GM21367 (cell line): ENCODE measurements around the gene TRIM7.
"Not testable (repeated sequence)": the region's sequence is repeated elsewhere in the genome, so short reads cannot be mapped to it uniquely, and the experiment has no call there.

Source experiments
- ATAC-seq: cut with Tn5 transposase; IDR thresholded peaks from one replicate; pipeline ENCODE4 v1.9.1; 2021; ENCODE audit not compliant: unreplicated experiment

Gene TRIM7

DNA sequence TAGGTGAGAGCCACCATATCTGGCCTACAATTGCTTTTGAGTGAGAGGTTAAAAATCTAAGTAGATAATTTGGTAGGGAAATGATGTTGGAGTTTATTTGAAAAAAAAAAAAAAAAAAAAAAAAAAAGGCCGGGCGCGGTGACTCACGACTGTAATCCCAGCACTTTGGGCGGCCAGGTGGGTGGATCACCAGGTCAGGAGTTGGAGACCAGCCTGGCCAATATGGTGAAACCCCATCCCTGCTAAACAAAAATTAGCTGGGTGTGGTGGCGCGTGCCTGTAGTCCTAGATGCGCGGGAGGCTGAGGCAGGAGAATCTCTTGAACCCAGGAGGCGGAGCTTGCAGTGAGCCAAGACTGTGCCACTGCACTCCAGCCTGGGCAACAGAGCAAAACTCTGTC is 9.3 kb upstream of the TRIM7 start:
- ATAC-seq: not testable (repeated sequence)

DNA sequence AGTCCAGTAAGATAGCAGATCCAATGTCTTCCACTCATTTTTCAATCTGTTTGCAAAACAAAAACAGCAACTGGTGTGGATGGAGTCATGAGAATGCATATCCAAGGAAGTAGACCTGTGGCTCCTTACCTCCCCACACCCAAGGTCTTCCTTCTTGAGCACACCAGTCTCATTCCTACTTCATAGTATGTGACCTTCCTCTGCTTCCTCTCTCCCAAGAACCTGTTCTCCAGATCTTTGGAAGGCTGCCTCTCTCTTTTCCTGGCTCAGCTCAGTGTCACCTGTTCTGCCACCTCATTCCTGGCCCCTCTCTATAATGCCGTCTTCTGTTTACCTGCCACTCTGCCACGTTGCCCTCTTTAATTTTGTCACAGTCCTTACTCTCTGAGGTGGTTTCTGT is 7.9 kb upstream of the TRIM7 start:
- ATAC-seq: no peak

DNA sequence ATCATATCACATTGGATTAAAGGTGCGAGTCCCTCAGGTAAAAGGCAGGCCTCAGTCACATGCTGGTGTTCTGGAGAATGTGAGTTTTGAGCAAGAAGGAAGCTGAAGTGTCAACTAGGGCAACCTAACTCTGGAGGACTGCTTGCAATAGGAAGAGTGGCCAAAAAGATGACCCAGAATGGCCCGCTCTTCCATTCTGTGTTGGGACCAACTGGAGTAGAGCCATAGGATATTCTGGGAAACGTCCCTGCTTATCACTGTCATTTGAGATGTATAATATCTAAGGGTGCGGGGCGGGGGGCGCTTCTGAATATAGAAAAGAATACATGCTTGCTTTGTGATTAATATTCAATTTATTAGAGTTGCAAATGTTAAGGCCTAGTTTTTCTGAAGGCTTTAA is 7.1 kb upstream of the TRIM7 start:
- ATAC-seq: no peak

DNA sequence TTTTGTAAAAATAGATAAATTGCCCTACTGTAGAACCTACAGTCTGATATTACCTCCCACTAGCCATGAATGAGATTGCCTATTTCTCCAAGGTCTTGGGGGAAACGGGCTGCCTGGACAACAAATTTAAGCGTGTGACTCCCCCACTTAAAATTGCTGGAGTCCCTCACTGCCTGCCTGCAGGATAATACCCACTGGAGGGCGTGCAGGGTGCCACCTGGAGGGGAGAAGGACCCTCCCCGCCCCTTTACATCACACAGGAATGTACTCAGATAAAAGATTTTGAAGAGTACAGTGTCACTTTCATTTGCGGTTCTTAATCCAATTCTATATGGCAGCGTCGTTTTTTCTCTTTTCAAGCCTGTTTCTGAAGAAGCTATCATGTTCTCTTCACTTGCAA is 6.2 kb upstream of the TRIM7 start:
- ATAC-seq: no peak

DNA sequence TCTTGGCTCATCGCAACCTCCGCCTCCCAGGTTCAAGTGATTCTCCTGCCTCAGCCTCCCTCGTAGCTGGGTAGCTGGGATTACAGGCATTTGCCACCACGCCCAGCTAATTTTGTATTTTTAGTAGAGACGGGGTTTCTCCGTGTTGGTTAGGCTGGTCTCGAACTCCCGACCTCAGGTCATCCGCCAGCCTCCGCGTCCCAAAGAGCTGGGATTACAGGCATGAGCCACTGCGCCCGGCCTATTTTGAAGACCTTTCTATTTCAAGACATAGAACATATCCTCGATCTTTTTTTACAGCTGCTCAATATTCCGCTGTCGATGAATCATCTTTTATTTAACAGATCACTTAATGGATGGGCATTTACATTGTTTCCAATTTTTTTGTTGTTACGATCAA is 5.7 kb upstream of the TRIM7 start:
- not testable (repeated sequence) for ATAC-seq

DNA sequence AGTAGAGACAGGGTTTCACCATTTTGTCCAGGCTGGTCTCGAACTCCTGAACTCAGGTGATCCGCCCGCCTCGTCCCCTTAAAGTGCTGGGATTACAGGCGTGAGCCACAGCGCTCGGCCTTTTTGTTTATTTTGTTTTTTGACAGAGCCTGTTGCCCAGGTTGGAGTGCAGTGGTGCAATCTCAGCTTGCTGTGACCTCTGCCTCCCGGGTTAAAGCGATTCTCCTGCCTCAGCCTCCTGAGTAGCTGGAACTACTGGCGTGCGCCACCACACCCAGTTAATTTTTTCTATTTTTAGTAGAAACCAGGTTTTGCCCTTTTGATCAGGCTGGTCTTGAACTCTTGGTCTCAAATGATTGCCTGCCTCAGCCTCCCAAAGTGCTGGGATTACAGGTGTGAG is 5.2 kb upstream of the TRIM7 start:
- not testable (repeated sequence) for ATAC-seq

DNA sequence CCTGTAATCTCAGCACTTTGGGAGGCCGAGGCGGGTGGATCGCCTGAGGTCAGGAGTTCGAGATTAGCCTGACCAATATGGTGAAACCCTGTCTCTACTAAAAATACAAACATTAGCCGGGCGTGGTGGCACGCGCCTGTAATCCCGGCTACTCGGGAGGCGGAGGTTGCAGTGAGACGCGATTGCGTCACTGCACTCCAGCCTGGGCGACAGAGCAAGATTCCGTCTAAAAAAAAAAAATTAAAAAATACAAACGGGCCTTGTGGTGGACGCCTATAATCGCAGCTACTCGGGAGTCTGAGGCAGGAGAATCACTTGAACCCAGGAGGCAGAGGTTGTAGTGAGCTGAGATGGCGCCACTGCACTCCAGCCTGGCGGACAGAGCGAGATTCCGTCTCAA is 4.0 kb upstream of the TRIM7 start:
- not testable (repeated sequence) for ATAC-seq

DNA sequence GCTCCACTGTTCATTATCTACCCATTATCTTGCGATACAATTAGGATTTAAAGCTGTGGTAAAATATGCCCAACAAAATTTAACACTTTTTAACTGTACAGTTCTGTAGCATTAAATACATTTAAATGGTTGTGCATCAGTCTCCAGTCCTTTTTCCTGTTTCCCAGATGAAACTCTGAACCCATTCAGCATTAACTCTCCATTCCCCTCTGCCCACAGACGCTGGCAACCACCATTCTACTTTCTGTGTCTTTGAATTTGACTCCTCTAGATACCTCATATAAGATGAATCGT is 2.9 kb upstream of the TRIM7 start:
- no peak for ATAC-seq

DNA sequence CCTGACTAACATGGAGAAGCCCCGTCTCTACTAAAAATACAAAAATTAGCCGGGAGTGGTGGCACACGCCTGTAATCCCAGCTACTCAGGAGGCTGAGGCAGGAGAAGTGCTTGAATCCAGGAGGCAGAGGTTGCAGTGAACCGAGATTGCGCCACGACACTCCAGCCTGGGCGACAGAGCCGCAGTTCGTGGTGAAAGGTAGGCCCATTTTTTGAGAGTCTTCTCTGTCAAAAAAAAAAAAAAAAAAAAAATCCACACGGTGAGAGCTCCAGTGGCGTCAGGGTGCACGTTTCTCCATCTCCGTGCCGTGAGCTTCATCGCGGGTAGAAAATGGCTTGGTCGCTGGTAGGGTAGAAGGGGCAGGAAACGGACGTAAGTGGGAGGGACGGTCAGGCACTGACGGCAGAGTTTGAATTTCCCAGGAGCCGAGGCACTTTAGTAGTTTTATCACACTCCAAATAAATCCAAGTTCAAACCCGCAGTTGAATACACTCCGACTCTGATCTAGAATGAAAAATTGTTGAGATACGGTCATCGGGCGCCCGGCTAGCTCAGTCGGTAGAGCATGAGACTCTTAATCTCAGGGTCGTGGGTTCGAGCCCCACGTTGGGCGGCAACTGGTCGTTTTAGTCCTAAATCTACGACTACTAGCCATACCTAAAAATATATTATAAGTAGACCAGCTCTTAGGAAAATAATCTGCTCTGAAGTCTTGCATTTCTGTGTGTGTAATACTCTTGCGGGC is 2.4 kb upstream of the TRIM7 start:
- peak; percentile 26 for ATAC-seq

DNA sequence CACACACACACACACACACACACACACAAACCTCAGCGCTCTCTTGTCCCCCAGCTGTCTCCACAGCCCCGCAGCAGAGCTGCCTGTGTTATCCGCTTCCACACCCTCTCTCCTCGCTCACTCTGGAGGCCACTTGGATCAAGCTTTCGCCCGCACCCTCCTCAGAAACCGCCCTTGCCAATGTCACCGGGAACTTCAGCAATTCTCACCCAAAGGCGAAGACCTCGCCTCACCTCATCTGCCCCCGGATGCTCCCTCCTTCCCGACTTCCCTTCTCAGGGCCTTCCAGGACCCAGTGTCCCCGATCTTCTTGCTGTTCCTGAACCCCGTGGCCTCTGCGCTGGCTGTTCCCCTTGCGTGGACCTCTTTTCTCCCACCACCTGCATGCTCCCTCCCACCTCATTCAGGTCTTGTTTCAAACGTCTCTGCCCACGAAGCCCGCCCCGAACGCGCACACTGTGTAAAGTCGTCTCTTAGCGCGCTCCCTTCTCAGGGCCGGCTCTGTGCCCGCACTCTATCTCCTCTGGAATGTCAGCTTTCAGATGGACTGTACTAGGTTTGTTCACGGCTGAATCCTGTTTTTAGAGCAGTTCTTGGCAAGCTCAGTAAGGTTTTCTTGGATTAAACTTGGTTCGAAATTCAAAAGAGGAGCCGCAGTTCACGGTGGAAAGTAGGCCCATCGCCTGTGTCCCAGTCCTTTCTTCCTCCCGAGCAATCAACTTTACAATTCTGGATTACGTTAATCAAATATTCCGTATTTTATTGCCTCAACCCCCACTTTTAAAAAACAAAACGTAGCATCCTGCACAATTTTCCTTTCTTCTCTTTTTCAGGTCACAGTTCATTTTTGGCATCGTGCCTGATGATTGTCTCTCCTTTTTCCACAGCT is 1.0 kb upstream of the TRIM7 start:
- ATAC-seq: no peak

DNA sequence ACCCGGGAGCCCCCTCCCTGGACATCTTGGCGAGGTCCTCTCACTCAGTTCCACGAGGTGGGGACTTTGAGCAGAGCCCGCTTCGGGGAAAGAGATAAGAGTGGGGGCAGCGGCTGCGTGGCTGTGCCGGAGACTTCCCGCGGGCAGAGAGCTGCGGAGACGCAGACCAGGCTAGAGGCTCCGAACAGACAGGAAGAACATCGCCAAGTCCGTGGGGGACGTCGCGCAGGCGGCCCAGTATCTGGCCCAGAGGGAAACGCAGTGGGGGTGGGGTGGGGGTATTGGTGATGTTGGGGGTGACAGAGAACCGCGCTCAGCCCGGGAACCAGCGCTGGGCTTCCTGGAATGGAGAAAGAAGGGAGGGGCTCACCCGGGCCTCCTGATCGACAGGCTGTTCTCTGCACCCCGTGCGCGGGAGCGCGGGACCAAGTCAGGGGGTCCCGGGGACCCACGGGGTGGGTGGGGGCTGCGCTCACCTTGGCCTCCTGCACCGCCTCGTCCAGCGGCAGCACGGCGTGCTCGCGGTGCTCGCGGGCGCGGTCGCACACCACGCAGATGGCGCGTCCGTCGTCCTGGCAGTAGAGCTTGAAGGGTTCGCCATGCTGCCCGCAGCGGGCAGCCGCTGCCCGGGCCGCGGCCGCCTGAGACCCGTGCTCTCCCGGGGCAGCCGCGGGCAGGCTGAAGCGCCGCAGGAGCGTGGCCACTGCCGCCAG is 727 bp downstream of the TRIM7 start:
- ATAC-seq: no peak

DNA sequence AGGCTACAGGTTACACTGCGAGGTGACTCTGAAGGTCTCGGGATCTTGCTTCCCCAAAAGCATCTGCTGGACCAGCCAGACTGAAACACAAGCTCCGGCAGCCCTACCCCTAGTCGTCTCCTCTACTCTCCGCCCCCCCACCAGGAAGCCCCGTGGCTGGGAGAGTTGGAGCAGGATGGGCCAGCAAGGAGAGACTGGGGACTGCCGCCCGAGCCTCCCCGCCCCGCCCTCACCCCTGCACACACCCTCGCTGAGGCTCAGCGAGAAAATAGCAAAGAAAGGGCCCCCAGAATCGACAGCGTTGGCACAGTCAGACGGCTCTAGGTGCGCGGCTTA is 1.3 kb downstream of the TRIM7 start:
- ATAC-seq: no peak

DNA sequence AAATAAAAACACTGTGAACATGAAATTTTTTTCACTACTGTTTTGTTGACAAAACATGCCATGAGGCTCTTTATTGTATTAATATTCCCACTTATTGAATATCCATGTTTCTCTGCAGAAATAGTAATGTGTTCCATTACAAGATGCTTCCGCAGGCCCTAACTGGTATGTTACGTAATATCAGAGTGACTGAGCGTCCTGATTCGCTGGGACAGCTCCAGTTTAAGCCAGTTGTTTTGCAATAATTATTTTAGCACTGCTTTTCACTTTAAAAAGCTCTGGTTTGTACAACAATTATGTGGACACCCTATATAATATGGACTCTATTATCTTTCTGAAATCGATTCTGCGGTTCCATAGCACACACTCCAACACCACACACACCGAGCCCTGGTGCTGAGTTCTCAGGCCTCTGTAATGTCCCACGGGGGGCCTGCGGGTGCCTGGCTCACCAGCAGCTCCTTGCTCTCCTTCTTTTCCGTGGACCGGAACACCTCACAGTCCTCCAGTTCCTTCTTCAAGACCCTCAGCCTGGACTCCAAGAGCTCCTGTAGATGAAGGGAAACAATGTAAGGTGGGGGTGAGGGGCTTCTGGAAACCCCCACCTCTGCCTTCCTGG is 1.8 kb downstream of the TRIM7 start:
- ATAC-seq: no peak

DNA sequence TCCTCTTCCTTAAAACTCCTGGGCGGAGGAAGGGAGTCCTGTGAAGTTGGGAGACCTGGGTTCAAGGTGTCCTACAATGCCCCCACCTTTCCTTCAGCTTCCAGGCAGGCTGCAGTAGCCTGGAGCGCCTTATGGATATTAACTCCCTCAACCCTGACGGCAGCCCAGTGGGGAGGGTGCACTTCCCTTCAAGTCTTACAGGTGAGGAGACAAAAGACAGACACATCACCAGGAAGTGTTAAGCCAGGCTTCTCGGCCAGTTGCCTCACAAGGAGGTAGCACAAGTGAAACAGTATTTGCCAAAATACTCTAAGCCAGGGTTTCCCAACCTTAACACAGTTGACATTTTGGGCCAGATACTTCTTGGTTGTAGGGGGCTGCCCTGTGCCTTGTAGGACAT is 4.2 kb downstream of the TRIM7 start:
- ATAC-seq: no peak

DNA sequence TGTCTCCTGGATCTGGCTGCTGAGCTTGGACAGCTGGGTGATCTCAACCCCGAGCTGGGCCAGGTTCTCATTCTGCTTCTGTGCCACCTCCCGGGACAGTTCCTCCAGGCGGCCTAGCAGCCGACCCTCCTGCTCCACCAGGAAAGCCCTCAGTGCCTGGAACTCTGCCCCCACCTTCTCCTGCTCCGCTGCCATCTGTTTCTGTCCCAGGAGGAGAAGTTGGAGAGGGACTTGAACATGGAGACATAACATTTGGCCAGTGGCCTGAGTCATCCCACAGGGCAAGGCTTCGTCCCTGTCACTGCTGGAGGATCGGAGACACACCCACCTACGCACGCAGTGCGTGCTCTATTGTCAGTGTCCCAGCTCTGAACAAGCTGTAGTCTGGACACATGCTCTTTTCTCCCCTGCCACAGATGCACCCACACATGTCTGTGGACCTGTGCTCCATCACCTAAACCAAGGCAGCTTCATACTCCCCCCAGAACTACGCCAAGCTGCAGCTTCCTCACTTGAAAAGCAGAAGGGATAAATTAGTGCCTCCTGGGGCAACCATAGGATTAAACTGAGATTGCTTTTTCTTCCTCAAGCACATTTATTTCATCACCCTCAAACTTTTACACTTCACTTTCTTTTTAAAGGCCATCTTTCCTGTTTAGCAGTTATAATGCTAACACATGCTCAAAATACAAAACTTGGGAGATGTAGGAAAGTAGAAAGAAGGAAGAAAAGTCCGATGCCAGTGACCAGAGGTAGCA is 4.9 kb downstream of the TRIM7 start:
- no peak for ATAC-seq

DNA sequence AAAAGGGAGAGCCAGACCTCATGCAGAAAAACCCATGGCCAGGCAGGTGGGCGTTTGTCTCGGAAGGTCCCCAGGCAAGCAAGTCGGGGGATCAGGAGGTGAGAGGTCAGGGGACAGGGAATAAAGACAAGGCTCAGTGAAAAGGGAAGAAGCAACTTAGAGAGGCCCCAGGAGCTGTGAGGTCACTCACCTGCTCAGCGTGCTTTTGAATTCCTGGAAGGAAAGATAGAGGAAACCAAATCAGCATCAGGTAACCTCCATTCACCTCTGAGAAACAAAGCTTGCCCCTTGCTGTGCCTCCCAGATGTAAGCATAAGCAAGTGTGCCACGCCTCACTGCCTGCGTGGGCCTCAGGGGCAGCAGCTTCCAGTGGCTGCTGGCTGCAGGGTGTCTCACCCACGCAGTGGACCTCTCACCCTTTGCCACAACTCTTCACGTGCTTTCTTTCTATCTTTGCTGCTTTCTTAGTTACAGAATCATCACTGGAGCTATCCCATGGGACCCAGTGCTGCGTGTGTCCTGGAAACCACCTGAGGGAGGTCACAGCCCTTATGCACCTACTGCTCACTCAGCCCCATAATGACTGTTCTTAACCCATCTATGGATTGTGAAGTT is 6.0 kb downstream of the TRIM7 start:
- ATAC-seq: peak; percentile 51

DNA sequence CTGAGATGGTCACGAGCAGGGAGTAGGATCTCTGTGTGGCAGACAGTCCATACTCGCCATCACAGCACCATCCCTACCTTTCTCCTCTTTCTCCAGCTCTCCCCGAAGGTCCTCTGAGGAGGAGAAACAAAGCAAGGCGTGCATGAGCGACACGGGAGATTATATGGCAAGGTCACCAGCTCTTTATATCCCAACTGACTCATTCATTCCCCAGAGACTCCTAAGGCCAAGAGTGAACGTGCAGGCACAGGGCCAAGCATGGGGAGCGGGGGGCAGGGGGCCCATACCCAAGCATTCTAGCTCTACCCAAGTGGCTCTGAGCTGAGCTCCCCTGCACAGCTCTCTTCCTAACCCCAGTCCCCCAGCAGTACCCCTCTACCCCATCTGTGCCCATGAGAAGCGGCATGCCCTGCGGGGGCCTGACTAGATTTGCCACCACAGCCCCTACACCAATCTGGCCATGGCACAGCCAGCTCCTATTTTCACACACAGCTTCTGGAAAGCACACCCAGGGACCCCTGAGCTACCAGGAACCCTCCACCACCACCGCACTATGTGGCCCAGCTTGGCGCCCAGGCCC is 6.8 kb downstream of the TRIM7 start:
- no peak for ATAC-seq

DNA sequence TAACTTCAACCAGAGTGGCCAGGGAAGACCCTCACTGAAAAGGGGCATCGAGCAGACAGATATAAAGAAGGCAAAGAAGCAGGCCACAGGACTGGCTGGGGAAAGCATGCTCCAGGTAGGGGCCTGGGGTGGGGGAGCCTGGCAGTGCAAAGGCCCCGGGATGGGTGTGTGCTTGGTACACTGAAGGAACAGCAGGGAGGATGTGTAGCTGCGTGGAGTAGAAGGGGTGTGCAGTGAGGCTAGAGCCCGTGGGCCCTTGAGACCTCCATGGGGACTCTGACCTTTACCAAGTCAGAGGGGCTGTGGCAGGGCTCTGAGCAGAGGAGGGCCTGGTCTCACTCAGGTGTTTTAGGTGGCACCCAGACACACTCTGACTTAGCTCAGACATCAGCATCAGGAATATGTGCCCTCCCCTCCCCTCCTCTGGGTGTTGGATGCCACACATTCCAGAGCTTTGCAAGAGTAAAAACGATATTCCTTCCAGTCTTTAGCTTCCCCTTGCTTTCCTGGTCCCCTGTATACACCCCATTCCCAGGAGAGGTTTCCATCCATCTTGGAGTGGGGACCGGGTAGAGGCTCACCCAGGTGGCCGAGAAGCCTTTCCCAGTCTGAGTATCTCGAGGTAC is 7.6 kb downstream of the TRIM7 start:
- no peak for ATAC-seq

DNA sequence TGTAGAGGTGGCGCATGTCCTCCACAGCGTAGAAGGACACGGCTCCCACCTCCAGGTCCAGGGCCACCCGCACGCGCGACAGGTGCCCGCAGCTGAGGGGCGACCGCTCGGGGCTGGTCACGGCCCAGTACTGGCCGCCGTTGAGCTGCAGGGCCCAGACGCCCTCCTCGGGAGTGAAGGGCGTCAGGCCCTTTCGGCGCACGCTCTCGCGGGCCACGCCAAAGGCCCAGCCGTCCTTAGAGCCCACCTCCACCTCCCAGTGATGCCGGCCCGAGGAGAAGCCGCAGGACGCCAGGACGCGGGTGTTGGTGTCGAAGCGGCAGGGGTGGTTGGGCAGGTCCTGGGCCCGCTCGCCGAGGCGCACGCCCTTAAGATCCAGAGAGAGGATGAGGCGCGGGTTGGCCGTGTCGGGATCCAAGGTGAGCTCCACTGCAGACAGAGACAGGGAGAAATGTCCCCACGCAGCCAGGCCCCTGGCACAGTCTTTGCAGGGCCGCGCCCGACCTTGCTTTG is 9.7 kb downstream of the TRIM7 start:
- ATAC-seq: no peak
